ENCODE measurements around the gene PEAR1. TPM values are rescaled to one million over a fixed set of nuclear protein-coding genes. Genes with fewer than 3 reads are reported as not detected.
A peak's percentile ranks its signal among the peaks of the same experiment; 100 is the strongest.

The PEAR1 gene
- total RNA-seq, 1 donor from 2014 or later: 0.55 TPM

DNA sequence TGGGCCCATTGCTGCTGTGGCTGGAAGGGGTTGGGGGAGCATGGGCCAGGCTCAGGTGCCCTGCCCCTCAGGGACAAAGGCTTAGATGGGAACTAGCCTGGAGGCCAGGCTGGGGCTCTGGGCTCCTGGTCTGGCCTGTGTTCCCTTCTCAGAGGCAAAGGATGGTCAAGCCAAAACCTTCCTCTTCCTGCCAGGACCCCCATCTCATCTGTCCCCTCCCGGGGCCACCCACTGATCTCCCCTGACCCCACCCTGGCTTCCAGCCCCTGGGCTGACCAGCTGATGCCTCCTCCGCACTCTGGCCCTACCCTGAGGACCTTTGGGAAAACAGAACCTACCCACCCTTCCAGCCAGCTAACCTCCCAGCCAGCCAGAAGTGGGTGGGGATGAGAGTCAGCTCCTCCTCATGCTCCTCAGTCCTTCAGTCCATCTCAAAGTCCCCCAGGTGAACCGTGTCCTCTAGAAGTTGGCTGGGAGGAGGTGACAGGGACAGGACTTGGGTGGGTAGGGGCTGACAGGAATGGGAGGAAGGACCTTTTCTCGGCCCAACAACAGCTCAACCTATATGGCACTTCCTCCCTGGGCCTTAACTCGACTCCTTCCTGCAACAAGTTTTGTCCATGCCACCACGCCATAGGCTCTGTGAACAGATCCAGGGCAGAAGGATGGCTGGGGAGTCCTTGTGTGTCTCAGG lies 7.5 kb downstream of the PEAR1 start:
- DNase-seq (ENCODE audit: low spot score): no peak
- intact Hi-C loops (cut with micrococcal nuclease): no loop called here
- Mint-ChIP-seq H3K4me3 (ENCODE audit: low read depth) (no peak overlapping the region), H3K9me3 (no peaks in the 10 kb centered on the region), H3K27ac (no peak overlapping the region), H3K4me1 (ENCODE audit: low read depth) (peaks cover 6% of the 10 kb centered on the region), H3K27me3 (ENCODE audit: low read depth) (peaks cover 22% of the 10 kb centered on the region), H3K36me3 (ENCODE audit: low read depth) (no peaks in the 10 kb centered on the region)

DNA sequence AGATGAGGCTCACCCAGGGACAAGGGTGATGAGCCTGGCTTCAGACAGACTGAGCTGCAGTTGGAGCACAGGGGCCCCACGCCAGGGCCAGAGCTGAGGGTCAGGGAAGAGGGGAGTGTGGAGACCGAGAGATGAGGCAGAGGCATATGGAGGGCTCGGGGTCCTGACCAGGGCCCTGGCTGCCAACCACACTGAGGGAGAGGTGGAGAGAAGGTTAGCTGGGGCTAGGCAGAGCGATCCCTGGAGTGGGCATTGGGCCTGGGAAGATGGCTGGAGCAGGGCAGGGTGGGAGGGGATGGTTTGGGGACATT lies 8.0 kb downstream of the PEAR1 start:
- intact Hi-C loops (cut with micrococcal nuclease): no loop called here
- H3K4me1 Mint-ChIP-seq (ENCODE audit: low read depth): peaks cover 6% of the 10 kb centered on the region
- H3K36me3 Mint-ChIP-seq (ENCODE audit: low read depth): no peaks in the 10 kb centered on the region
- DNase-seq (ENCODE audit: low spot score): no peak
- H3K4me3 Mint-ChIP-seq (ENCODE audit: low read depth): no peak overlapping the region
- H3K27me3 Mint-ChIP-seq (ENCODE audit: low read depth): peaks cover 18% of the 10 kb centered on the region
- no peak overlapping the region for H3K27ac Mint-ChIP-seq
- H3K9me3 Mint-ChIP-seq: no peaks in the 10 kb centered on the region

GRCh38 chr1:156901966-156902915 lies 8.7 kb downstream of the PEAR1 start:
- DNase-seq (ENCODE audit: low spot score): no peak
- Mint-ChIP-seq H3K4me1 (ENCODE audit: low read depth) (peaks cover 11% of the 10 kb centered on the region), H3K27ac (no peak overlapping the region), H3K4me3 (ENCODE audit: low read depth) (no peak overlapping the region), H3K36me3 (ENCODE audit: low read depth) (no peaks in the 10 kb centered on the region), H3K9me3 (no peaks in the 10 kb centered on the region), H3K27me3 (ENCODE audit: low read depth) (peaks cover 18% of the 10 kb centered on the region)
- intact Hi-C loops (cut with micrococcal nuclease): no loop called here

- Mint-ChIP-seq H3K27ac (no peak overlapping the region), H3K4me1 (ENCODE audit: low read depth) (peaks cover 7% of the 10 kb centered on the region), H3K36me3 (ENCODE audit: low read depth) (no peaks in the 10 kb centered on the region), H3K27me3 (ENCODE audit: low read depth) (peaks cover 14% of the 10 kb centered on the region), H3K9me3 (no peaks in the 10 kb centered on the region), H3K4me3 (ENCODE audit: low read depth) (no peak overlapping the region)
- DNase-seq (ENCODE audit: low spot score): no peak
- intact Hi-C loops (cut with micrococcal nuclease): no loop called here
Measured at GRCh38 chr1:156903328-156904091, 10.0 kb downstream of the PEAR1 start.

- Mint-ChIP-seq H3K9me3 (no peaks in the 10 kb centered on the region), H3K36me3 (ENCODE audit: low read depth) (no peaks in the 10 kb centered on the region), H3K27ac (no peak overlapping the region), H3K4me3 (ENCODE audit: low read depth) (no peak overlapping the region), H3K27me3 (ENCODE audit: low read depth) (peaks cover 7% of the 10 kb centered on the region), H3K4me1 (ENCODE audit: low read depth) (peaks cover 6% of the 10 kb centered on the region)
- intact Hi-C loops (cut with micrococcal nuclease): no loop called here
- DNase-seq (ENCODE audit: low spot score): no peak
Measured at GRCh38 chr1:156904187-156904959, 10.9 kb downstream of the PEAR1 start.

DNA sequence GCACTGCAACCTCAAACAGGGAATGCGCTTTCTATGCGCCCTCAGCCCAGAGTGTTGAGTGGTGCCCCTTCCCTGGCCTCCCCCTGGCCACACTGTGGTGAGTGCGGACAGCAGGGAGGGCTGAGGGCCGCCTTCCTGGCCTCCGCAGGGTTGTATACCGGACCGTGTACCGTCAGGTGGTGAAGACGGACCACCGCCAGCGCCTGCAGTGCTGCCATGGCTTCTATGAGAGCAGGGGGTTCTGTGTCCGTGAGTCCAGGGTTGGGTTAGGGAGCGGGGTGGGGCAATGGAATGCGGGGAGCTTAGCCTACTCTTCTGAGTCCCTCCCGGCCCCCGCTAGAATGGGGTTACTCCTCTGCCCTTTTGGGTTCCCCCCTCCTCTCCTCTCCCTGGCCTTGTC lies 11.7 kb downstream of the PEAR1 start:
- DNase-seq (ENCODE audit: low spot score): no peak
- no peaks in the 10 kb centered on the region for H3K9me3 Mint-ChIP-seq
- peaks cover 7% of the 10 kb centered on the region for H3K27me3 Mint-ChIP-seq (ENCODE audit: low read depth)
- intact Hi-C loops (cut with micrococcal nuclease): no loop called here
- no peak overlapping the region for H3K27ac Mint-ChIP-seq
- peaks cover 6% of the 10 kb centered on the region for H3K4me1 Mint-ChIP-seq (ENCODE audit: low read depth)
- H3K4me3 Mint-ChIP-seq (ENCODE audit: low read depth): no peak overlapping the region
- H3K36me3 Mint-ChIP-seq (ENCODE audit: low read depth): no peaks in the 10 kb centered on the region

GRCh38 chr1:156905651-156906050 lies 12.1 kb downstream of the PEAR1 start:
- intact Hi-C loops (cut with micrococcal nuclease): no loop called here
- Mint-ChIP-seq H3K4me1 (ENCODE audit: low read depth) (peaks cover 6% of the 10 kb centered on the region), H3K9me3 (no peaks in the 10 kb centered on the region), H3K36me3 (ENCODE audit: low read depth) (no peaks in the 10 kb centered on the region), H3K27ac (no peak overlapping the region), H3K4me3 (ENCODE audit: low read depth) (no peak overlapping the region), H3K27me3 (ENCODE audit: low read depth) (peaks cover 5% of the 10 kb centered on the region)
- DNase-seq (ENCODE audit: low spot score): no peak

GRCh38 chr1:156906206-156906906 lies 12.8 kb downstream of the PEAR1 start:
- no peak overlapping the region for H3K27ac Mint-ChIP-seq
- H3K9me3 Mint-ChIP-seq: no peaks in the 10 kb centered on the region
- H3K36me3 Mint-ChIP-seq (ENCODE audit: low read depth): no peaks in the 10 kb centered on the region
- H3K27me3 Mint-ChIP-seq (ENCODE audit: low read depth): peaks cover 9% of the 10 kb centered on the region
- peaks cover 6% of the 10 kb centered on the region for H3K4me1 Mint-ChIP-seq (ENCODE audit: low read depth)
- no peak for DNase-seq (ENCODE audit: low spot score)
- H3K4me3 Mint-ChIP-seq (ENCODE audit: low read depth): no peak overlapping the region
- intact Hi-C loops (cut with micrococcal nuclease): no loop called here

DNA sequence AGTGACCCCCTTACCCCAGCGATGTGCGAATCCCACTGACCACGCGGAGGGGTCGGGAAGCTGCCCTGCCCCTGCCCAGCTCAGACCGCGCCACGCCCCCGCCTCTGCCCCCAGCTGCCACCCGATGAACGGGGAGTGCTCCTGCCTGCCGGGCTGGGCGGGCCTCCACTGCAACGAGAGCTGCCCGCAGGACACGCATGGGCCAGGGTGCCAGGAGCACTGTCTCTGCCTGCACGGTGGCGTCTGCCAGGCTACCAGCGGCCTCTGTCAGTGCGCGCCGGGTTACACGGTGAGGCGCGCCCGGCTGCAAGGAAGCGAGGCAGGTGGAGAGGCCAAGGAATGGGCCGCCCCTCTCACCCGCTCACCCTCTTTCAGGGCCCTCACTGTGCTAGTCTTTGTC lies 15.0 kb downstream of the PEAR1 start:
- H3K4me3 Mint-ChIP-seq (ENCODE audit: low read depth): no peak overlapping the region
- peaks cover 8% of the 10 kb centered on the region for H3K4me1 Mint-ChIP-seq (ENCODE audit: low read depth)
- no peak for DNase-seq (ENCODE audit: low spot score)
- H3K27me3 Mint-ChIP-seq (ENCODE audit: low read depth): peaks cover 8% of the 10 kb centered on the region
- H3K36me3 Mint-ChIP-seq (ENCODE audit: low read depth): no peaks in the 10 kb centered on the region
- no peak overlapping the region for H3K27ac Mint-ChIP-seq
- intact Hi-C loops (cut with micrococcal nuclease): no loop called here
- no peaks in the 10 kb centered on the region for H3K9me3 Mint-ChIP-seq

- H3K4me3 Mint-ChIP-seq (ENCODE audit: low read depth): no peak overlapping the region
- H3K27me3 Mint-ChIP-seq (ENCODE audit: low read depth): peaks cover 8% of the 10 kb centered on the region
- no peak overlapping the region for H3K27ac Mint-ChIP-seq
- H3K36me3 Mint-ChIP-seq (ENCODE audit: low read depth): no peaks in the 10 kb centered on the region
- no peaks in the 10 kb centered on the region for H3K9me3 Mint-ChIP-seq
- H3K4me1 Mint-ChIP-seq (ENCODE audit: low read depth): peaks cover 8% of the 10 kb centered on the region
- DNase-seq (ENCODE audit: low spot score): no peak
- intact Hi-C loops (cut with micrococcal nuclease): no loop called here
Measured at GRCh38 chr1:156908955-156909354, 15.4 kb downstream of the PEAR1 start.

- no peaks in the 10 kb centered on the region for H3K9me3 Mint-ChIP-seq
Measured at GRCh38 chr1:156909671-156910070, 16.2 kb downstream of the PEAR1 start.

DNA sequence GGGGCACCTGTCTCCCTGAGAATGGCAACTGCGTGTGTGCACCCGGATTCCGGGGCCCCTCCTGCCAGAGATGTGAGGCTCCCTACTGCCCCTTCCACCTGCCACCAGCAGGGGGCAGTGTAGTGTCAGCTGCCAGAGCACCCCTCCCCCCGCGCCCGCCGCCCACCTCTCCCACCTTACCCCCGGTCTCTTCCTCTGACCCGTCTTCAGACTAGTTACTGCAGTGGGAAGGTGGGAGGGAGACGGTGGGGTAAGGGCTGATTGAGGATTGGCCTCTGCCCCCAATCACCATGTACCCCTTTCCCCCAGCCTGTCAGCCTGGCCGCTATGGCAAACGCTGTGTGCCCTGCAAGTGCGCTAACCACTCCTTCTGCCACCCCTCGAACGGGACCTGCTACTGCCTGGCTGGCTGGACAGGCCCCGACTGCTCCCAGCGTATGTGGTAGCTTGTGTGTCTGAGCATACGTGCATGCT lies 16.8 kb downstream of the PEAR1 start:
- intact Hi-C loops (cut with micrococcal nuclease): no loop called here
- H3K27me3 Mint-ChIP-seq (ENCODE audit: low read depth): peaks cover 8% of the 10 kb centered on the region
- peaks cover 8% of the 10 kb centered on the region for H3K4me1 Mint-ChIP-seq (ENCODE audit: low read depth)
- DNase-seq (ENCODE audit: low spot score): peak; percentile 51
- H3K4me3 Mint-ChIP-seq (ENCODE audit: low read depth): no peak overlapping the region
- H3K36me3 Mint-ChIP-seq (ENCODE audit: low read depth): no peaks in the 10 kb centered on the region
- H3K27ac Mint-ChIP-seq: no peak overlapping the region
- H3K9me3 Mint-ChIP-seq: no peaks in the 10 kb centered on the region

More at GRCh38 chr1:156909671-156910070, 16.2 kb downstream of the PEAR1 start:
- no peak for DNase-seq (ENCODE audit: low spot score)
- H3K4me1 Mint-ChIP-seq (ENCODE audit: low read depth): peaks cover 8% of the 10 kb centered on the region
- intact Hi-C loops (cut with micrococcal nuclease): no loop called here
- H3K36me3 Mint-ChIP-seq (ENCODE audit: low read depth): no peaks in the 10 kb centered on the region
- H3K4me3 Mint-ChIP-seq (ENCODE audit: low read depth): no peak overlapping the region
- H3K27me3 Mint-ChIP-seq (ENCODE audit: low read depth): peaks cover 8% of the 10 kb centered on the region
- no peak overlapping the region for H3K27ac Mint-ChIP-seq

Measured in activated T-helper 2 cell treated with anti-CD3 and anti-CD28 coated beads, Interferon-gamma antibody, Interleukin-2, Interleukin-4, amounts not matched to agents 10 μg/mL and 5 μg/mL and 100 μg/mL, durations not matched to agents 14 hours and 24 hours and 36 hours (primary cell).